ENCODE measurements around the gene NUTM2A. TPM values are rescaled to one million over a fixed set of nuclear protein-coding genes. Genes with fewer than 3 reads are reported as not detected.
"Not testable (repeated sequence)": the region's sequence is repeated elsewhere in the genome, so short reads cannot be mapped to it uniquely, and the experiment has no call there.

Gene NUTM2A
- total and polyA plus RNA-seq, 4 donors, result 1.2 to 5.3 (median 1.7) TPM

- H3K27me3 ChIP-seq (ENCODE audit: control insufficient read depth in 3 of 3, insufficient read depth in 3 of 3, low read length in 2 of 3); H3K9ac ChIP-seq (ENCODE audit: insufficient read depth in 1 of 2, low read length in 2 of 2); H3K36me3 ChIP-seq (ENCODE audit: control insufficient read depth in 4 of 4, insufficient read depth in 4 of 4, low read length in 4 of 4); H3K9me3 ChIP-seq (ENCODE audit: control insufficient read depth in 4 of 4, insufficient read depth in 3 of 4, low read length in 3 of 4); H3K4me1 ChIP-seq (ENCODE audit: control insufficient read depth in 5 of 5, insufficient read depth in 5 of 5, low read length in 5 of 5); H3K4me3 ChIP-seq; ATAC-seq (ENCODE audit: insufficient read depth, low FRiP score); H3K27ac ChIP-seq (ENCODE audit: low read depth in 1 of 2, low read length in 1 of 2): not testable (repeated sequence)
- peak in 2 of 3 donors; percentile 11 to 29 for DNase-seq
- WGBS, 2 donors, result 48 to 67% methylated on average over 4 of the region's 4 CpGs
These were observed 18.3 kb upstream of the NUTM2A start for GRCh38 chr10:87206922-87207321.

GRCh38 chr10:87210309-87210708, 14.9 kb upstream of the NUTM2A start:
- H3K27ac ChIP-seq (ENCODE audit: low read depth in 1 of 2, low read length in 1 of 2); DNase-seq; H3K9me3 ChIP-seq (ENCODE audit: control insufficient read depth in 4 of 4, insufficient read depth in 3 of 4, low read length in 3 of 4); H3K9ac ChIP-seq (ENCODE audit: insufficient read depth in 1 of 2, low read length in 2 of 2); H3K36me3 ChIP-seq (ENCODE audit: control insufficient read depth in 4 of 4, insufficient read depth in 4 of 4, low read length in 4 of 4); H3K27me3 ChIP-seq (ENCODE audit: control insufficient read depth in 3 of 3, insufficient read depth in 3 of 3, low read length in 2 of 3); H3K4me3 ChIP-seq; H3K4me1 ChIP-seq (ENCODE audit: control insufficient read depth in 5 of 5, insufficient read depth in 5 of 5, low read length in 5 of 5); ATAC-seq (ENCODE audit: insufficient read depth, low FRiP score): not testable (repeated sequence)
- 90 to 94% methylated on average over 5 of the region's 5 CpGs for WGBS, 2 donors

GRCh38 chr10:87211848-87212247, 13.4 kb upstream of the NUTM2A start:
- not testable (repeated sequence) for H3K36me3 ChIP-seq (ENCODE audit: control insufficient read depth in 4 of 4, insufficient read depth in 4 of 4, low read length in 4 of 4); H3K9ac ChIP-seq (ENCODE audit: insufficient read depth in 1 of 2, low read length in 2 of 2); H3K27me3 ChIP-seq (ENCODE audit: control insufficient read depth in 3 of 3, insufficient read depth in 3 of 3, low read length in 2 of 3); H3K9me3 ChIP-seq (ENCODE audit: control insufficient read depth in 4 of 4, insufficient read depth in 3 of 4, low read length in 3 of 4); H3K4me1 ChIP-seq (ENCODE audit: control insufficient read depth in 5 of 5, insufficient read depth in 5 of 5, low read length in 5 of 5); H3K4me3 ChIP-seq; H3K27ac ChIP-seq (ENCODE audit: low read depth in 1 of 2, low read length in 1 of 2); DNase-seq
- ATAC-seq (ENCODE audit: insufficient read depth, low FRiP score), result peak; percentile 7
- WGBS, 2 donors, result 65 to 88% methylated on average over 2 of the region's 2 CpGs

GRCh38 chr10:87213150-87213765, 12.0 kb upstream of the NUTM2A start:
- 48 to 78% methylated on average over 6 to 7 of the region's 8 CpGs for WGBS, 2 donors
- not testable (repeated sequence) for H3K9me3 ChIP-seq (ENCODE audit: control insufficient read depth in 4 of 4, insufficient read depth in 3 of 4, low read length in 3 of 4); H3K27ac ChIP-seq (ENCODE audit: low read depth in 1 of 2, low read length in 1 of 2); H3K36me3 ChIP-seq (ENCODE audit: control insufficient read depth in 4 of 4, insufficient read depth in 4 of 4, low read length in 4 of 4); H3K9ac ChIP-seq (ENCODE audit: insufficient read depth in 1 of 2, low read length in 2 of 2); H3K27me3 ChIP-seq (ENCODE audit: control insufficient read depth in 3 of 3, insufficient read depth in 3 of 3, low read length in 2 of 3); H3K4me1 ChIP-seq (ENCODE audit: control insufficient read depth in 5 of 5, insufficient read depth in 5 of 5, low read length in 5 of 5); DNase-seq; H3K4me3 ChIP-seq
- peak; percentile 4 for ATAC-seq (ENCODE audit: insufficient read depth, low FRiP score)

GRCh38 chr10:87213806-87214205, 11.4 kb upstream of the NUTM2A start:
- peak overlapping the region in 1 of 2 donors; percentile 53 for H3K27ac ChIP-seq (ENCODE audit: low read depth in 1 of 2, low read length in 1 of 2)
- not testable (repeated sequence) for H3K27me3 ChIP-seq (ENCODE audit: control insufficient read depth in 3 of 3, insufficient read depth in 3 of 3, low read length in 2 of 3); H3K36me3 ChIP-seq (ENCODE audit: control insufficient read depth in 4 of 4, insufficient read depth in 4 of 4, low read length in 4 of 4); H3K9me3 ChIP-seq (ENCODE audit: control insufficient read depth in 4 of 4, insufficient read depth in 3 of 4, low read length in 3 of 4); H3K4me3 ChIP-seq; DNase-seq; H3K4me1 ChIP-seq (ENCODE audit: control insufficient read depth in 5 of 5, insufficient read depth in 5 of 5, low read length in 5 of 5); ATAC-seq (ENCODE audit: insufficient read depth, low FRiP score); H3K9ac ChIP-seq (ENCODE audit: insufficient read depth in 1 of 2, low read length in 2 of 2)
- 91% methylated on average over 15 to 21 of the region's 21 CpGs for WGBS, 2 donors

- not testable (repeated sequence) for H3K27me3 ChIP-seq (ENCODE audit: control insufficient read depth in 3 of 3, insufficient read depth in 3 of 3, low read length in 2 of 3); H3K9ac ChIP-seq (ENCODE audit: insufficient read depth in 1 of 2, low read length in 2 of 2); H3K36me3 ChIP-seq (ENCODE audit: control insufficient read depth in 4 of 4, insufficient read depth in 4 of 4, low read length in 4 of 4); H3K9me3 ChIP-seq (ENCODE audit: control insufficient read depth in 4 of 4, insufficient read depth in 3 of 4, low read length in 3 of 4); DNase-seq; H3K4me1 ChIP-seq (ENCODE audit: control insufficient read depth in 5 of 5, insufficient read depth in 5 of 5, low read length in 5 of 5); H3K27ac ChIP-seq (ENCODE audit: low read depth in 1 of 2, low read length in 1 of 2); H3K4me3 ChIP-seq
- WGBS, 2 donors, result 35 to 51% methylated on average over 10 to 11 of the region's 11 CpGs
- ATAC-seq (ENCODE audit: insufficient read depth, low FRiP score), result peak; percentile 22
These were observed 9.1 kb upstream of the NUTM2A start for GRCh38 chr10:87216120-87216519.

- 44 to 64% methylated on average over 1 of the region's 5 CpGs for WGBS, 2 donors
- H3K27ac ChIP-seq (ENCODE audit: low read depth in 1 of 2, low read length in 1 of 2); H3K9me3 ChIP-seq (ENCODE audit: control insufficient read depth in 4 of 4, insufficient read depth in 3 of 4, low read length in 3 of 4); H3K27me3 ChIP-seq (ENCODE audit: control insufficient read depth in 3 of 3, insufficient read depth in 3 of 3, low read length in 2 of 3); DNase-seq; H3K9ac ChIP-seq (ENCODE audit: insufficient read depth in 1 of 2, low read length in 2 of 2); H3K36me3 ChIP-seq (ENCODE audit: control insufficient read depth in 4 of 4, insufficient read depth in 4 of 4, low read length in 4 of 4); ATAC-seq (ENCODE audit: insufficient read depth, low FRiP score); H3K4me3 ChIP-seq; H3K4me1 ChIP-seq (ENCODE audit: control insufficient read depth in 5 of 5, insufficient read depth in 5 of 5, low read length in 5 of 5): not testable (repeated sequence)
These were observed 5.9 kb upstream of the NUTM2A start for GRCh38 chr10:87219370-87219769.

- not testable (repeated sequence) for ATAC-seq (ENCODE audit: insufficient read depth, low FRiP score); H3K4me1 ChIP-seq (ENCODE audit: control insufficient read depth in 5 of 5, insufficient read depth in 5 of 5, low read length in 5 of 5)
These were observed 2.5 kb upstream of the NUTM2A start for GRCh38 chr10:87222789-87223188.

More at GRCh38 chr10:87222789-87223188, 2.5 kb upstream of the NUTM2A start:
- H3K36me3 ChIP-seq (ENCODE audit: control insufficient read depth in 4 of 4, insufficient read depth in 4 of 4, low read length in 4 of 4); H3K9ac ChIP-seq (ENCODE audit: insufficient read depth in 1 of 2, low read length in 2 of 2); H3K4me3 ChIP-seq; DNase-seq; H3K27ac ChIP-seq (ENCODE audit: low read depth in 1 of 2, low read length in 1 of 2); H3K9me3 ChIP-seq (ENCODE audit: control insufficient read depth in 4 of 4, insufficient read depth in 3 of 4, low read length in 3 of 4); H3K27me3 ChIP-seq (ENCODE audit: control insufficient read depth in 3 of 3, insufficient read depth in 3 of 3, low read length in 2 of 3): not testable (repeated sequence)
- 93 to 98% methylated on average over 16 to 28 of the region's 30 CpGs for WGBS, 2 donors
